ENCODE data around the gene FXYD3.
A peak's percentile ranks its signal among the peaks of the same experiment; 100 is the strongest.
"Not testable (repeated sequence)": the region's sequence is repeated elsewhere in the genome, so short reads cannot be mapped to it uniquely, and the experiment has no call there.

FXYD3 gene

GRCh38 chr19:35129724-35130274 lies 14.2 kb downstream of the FXYD3 start:
- not testable (repeated sequence) for H3K9me3 ChIP-seq (ENCODE audit: control insufficient read depth in 1 of 2, low read length in 2 of 2); H3K4me3 ChIP-seq (ENCODE audit: low read depth in 1 of 2, low read length in 2 of 2); H3K27ac ChIP-seq (ENCODE audit: low read length); H3K4me1 ChIP-seq (ENCODE audit: control insufficient read depth in 1 of 2, insufficient read depth in 2 of 2, low read length in 2 of 2); H3K27me3 ChIP-seq (ENCODE audit: low read depth, low read length); H3K36me3 ChIP-seq (ENCODE audit: control insufficient read depth in 1 of 2, insufficient read depth in 2 of 2, low read length in 2 of 2)

GRCh38 chr19:35130761-35131720 lies 15.4 kb downstream of the FXYD3 start:
- Histone ChIP-seq H3K36me3 (ENCODE audit: control insufficient read depth in 1 of 2, insufficient read depth in 2 of 2, low read length in 2 of 2) (peaks cover 0 to 5% of the 10 kb centered on the region in 2 donors), H3K9me3 (ENCODE audit: control insufficient read depth in 1 of 2, low read length in 2 of 2) (no peaks in the 10 kb centered on the region), H3K27ac (ENCODE audit: low read length) (no peak overlapping the region), H3K4me3 (ENCODE audit: low read depth in 1 of 2, low read length in 2 of 2) (no peak overlapping the region), H3K4me1 (ENCODE audit: control insufficient read depth in 1 of 2, insufficient read depth in 2 of 2, low read length in 2 of 2) (peaks cover 0 to 9% of the 10 kb centered on the region in 2 donors), H3K27me3 (ENCODE audit: low read depth, low read length) (no peaks in the 10 kb centered on the region)

DNA sequence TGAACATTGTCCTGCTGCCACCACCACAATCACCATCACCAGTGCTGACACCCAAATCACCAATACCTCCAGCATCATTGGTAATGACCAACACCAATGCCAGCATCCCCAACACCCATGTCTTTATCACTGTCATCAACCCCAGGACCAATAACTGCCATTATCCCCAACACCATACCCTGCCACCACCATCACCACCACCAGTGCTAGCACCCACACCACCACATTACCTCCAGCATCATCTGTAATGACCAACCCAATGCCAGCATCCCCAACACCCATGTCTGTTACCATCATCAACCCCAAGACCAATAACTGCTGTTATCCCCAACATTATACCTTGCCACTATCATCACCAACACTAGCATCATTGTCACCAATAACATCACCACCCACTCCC lies 16.6 kb downstream of the FXYD3 start:
- Histone ChIP-seq H3K4me3 (ENCODE audit: low read depth in 1 of 2, low read length in 2 of 2) (peak overlapping the region in 1 of 2 donors; percentile 38), H3K4me1 (ENCODE audit: control insufficient read depth in 1 of 2, insufficient read depth in 2 of 2, low read length in 2 of 2) (peaks cover 0 to 9% of the 10 kb centered on the region in 2 donors), H3K36me3 (ENCODE audit: control insufficient read depth in 1 of 2, insufficient read depth in 2 of 2, low read length in 2 of 2) (peaks cover 0 to 5% of the 10 kb centered on the region in 2 donors), H3K27me3 (ENCODE audit: low read depth, low read length) (peaks cover 5% of the 10 kb centered on the region), H3K9me3 (ENCODE audit: control insufficient read depth in 1 of 2, low read length in 2 of 2) (no peaks in the 10 kb centered on the region), H3K27ac (ENCODE audit: low read length) (no peak overlapping the region)

- H3K9me3 ChIP-seq (ENCODE audit: control insufficient read depth in 1 of 2, low read length in 2 of 2), result no peaks in the 10 kb centered on the region
- no peak overlapping the region for H3K27ac ChIP-seq (ENCODE audit: low read length)
- H3K27me3 ChIP-seq (ENCODE audit: low read depth, low read length), result peaks cover 5% of the 10 kb centered on the region
- peaks cover 0 to 9% of the 10 kb centered on the region in 2 donors for H3K4me1 ChIP-seq (ENCODE audit: control insufficient read depth in 1 of 2, insufficient read depth in 2 of 2, low read length in 2 of 2)
- H3K36me3 ChIP-seq (ENCODE audit: control insufficient read depth in 1 of 2, insufficient read depth in 2 of 2, low read length in 2 of 2), result peaks cover 0 to 5% of the 10 kb centered on the region in 2 donors
- H3K4me3 ChIP-seq (ENCODE audit: low read depth in 1 of 2, low read length in 2 of 2), result peak overlapping the region in 1 of 2 donors; percentile 38
Observed at GRCh38 chr19:35133826-35134225, 18.2 kb downstream of the FXYD3 start.

DNA sequence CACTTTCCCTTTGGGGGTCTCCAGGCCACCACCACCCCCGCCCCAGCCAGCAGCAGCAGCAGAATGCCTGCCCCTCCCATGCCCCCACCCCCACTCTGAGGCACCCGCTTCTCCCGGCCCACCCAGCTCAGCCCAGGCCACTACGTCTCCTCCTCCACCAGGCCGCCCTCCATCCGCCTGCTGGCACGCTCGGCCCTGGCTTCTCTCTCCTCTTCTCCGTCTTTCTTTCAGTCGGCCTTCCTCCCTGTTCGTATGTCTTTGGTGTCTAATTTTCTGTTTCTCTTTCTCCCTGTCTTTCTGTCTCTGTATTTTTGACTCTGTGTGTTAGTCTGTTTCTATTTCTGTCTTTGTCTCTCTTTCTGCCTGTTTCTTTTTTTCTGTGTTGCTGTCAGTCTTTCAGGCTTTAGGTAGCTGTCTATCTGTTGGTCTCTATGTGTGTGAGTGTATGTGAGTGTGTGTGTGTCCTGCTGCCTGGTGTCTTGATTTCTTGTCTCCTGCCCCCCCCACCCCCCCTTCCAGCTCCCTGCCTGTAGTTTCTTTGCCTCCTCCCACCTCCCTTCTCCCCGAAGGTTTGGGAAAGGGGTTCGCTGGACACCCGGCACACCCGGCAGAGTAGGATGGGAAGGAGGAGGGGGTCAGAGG lies 19.1 kb downstream of the FXYD3 start, which contains the start of gene LGI4:
LGI4 (minus strand) TSS at position 459 of the 642 bp plus-strand sequence; CDS start at position 80, 379 bp downstream.
- Histone ChIP-seq H3K9me3 (ENCODE audit: control insufficient read depth in 1 of 2, low read length in 2 of 2) (no peaks in the 10 kb centered on the region), H3K4me3 (ENCODE audit: low read depth in 1 of 2, low read length in 2 of 2) (peak within 1 kb of the TSS in 1 of 2 donors; percentile 39), H3K27ac (ENCODE audit: low read length) (no peak within 1 kb of the TSS), H3K27me3 (ENCODE audit: low read depth, low read length) (peaks cover 5% of the 10 kb centered on the region), H3K36me3 (ENCODE audit: control insufficient read depth in 1 of 2, insufficient read depth in 2 of 2, low read length in 2 of 2) (peaks cover 0 to 5% of the 10 kb centered on the region in 2 donors), H3K4me1 (ENCODE audit: control insufficient read depth in 1 of 2, insufficient read depth in 2 of 2, low read length in 2 of 2) (peaks cover 0 to 9% of the 10 kb centered on the region in 2 donors)

- Histone ChIP-seq H3K9me3 (ENCODE audit: control insufficient read depth in 1 of 2, low read length in 2 of 2) (no peaks in the 10 kb centered on the region), H3K27ac (ENCODE audit: low read length) (no peak overlapping the region), H3K36me3 (ENCODE audit: control insufficient read depth in 1 of 2, insufficient read depth in 2 of 2, low read length in 2 of 2) (peaks cover 0 to 5% of the 10 kb centered on the region in 2 donors), H3K27me3 (ENCODE audit: low read depth, low read length) (peaks cover 5% of the 10 kb centered on the region), H3K4me3 (ENCODE audit: low read depth in 1 of 2, low read length in 2 of 2) (peak overlapping the region in 1 of 2 donors; percentile 39), H3K4me1 (ENCODE audit: control insufficient read depth in 1 of 2, insufficient read depth in 2 of 2, low read length in 2 of 2) (peaks cover 0 to 9% of the 10 kb centered on the region in 2 donors)
Observed at GRCh38 chr19:35135389-35135909, 19.8 kb downstream of the FXYD3 start.

DNA sequence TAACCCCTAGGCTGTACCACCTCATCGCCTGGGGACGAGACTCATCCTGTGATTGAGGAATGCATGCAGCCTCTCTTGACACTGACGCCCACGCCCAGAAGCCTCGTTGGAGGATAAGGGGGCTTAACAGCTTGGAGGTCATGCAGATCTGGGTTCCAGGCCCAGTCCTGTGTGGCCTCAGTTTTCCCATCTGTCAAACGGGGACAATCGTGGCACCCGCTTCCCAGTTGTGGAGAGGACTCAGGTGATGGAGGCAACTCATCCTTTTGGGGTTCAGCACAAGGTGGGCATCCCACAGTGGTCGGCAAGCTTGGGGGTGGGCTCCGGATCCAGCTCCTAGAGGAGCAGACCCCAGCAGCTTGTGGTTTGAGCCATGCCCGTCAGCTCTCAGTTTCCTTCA lies 20.6 kb downstream of the FXYD3 start:
- peaks cover 5% of the 10 kb centered on the region for H3K27me3 ChIP-seq (ENCODE audit: low read depth, low read length)
- no peaks in the 10 kb centered on the region for H3K9me3 ChIP-seq (ENCODE audit: control insufficient read depth in 1 of 2, low read length in 2 of 2)
- H3K36me3 ChIP-seq (ENCODE audit: control insufficient read depth in 1 of 2, insufficient read depth in 2 of 2, low read length in 2 of 2), result peaks cover 0 to 5% of the 10 kb centered on the region in 2 donors
- no peak overlapping the region for H3K4me3 ChIP-seq (ENCODE audit: low read depth in 1 of 2, low read length in 2 of 2)
- H3K27ac ChIP-seq (ENCODE audit: low read length), result no peak overlapping the region
- H3K4me1 ChIP-seq (ENCODE audit: control insufficient read depth in 1 of 2, insufficient read depth in 2 of 2, low read length in 2 of 2), result peaks cover 0 to 9% of the 10 kb centered on the region in 2 donors

DNA sequence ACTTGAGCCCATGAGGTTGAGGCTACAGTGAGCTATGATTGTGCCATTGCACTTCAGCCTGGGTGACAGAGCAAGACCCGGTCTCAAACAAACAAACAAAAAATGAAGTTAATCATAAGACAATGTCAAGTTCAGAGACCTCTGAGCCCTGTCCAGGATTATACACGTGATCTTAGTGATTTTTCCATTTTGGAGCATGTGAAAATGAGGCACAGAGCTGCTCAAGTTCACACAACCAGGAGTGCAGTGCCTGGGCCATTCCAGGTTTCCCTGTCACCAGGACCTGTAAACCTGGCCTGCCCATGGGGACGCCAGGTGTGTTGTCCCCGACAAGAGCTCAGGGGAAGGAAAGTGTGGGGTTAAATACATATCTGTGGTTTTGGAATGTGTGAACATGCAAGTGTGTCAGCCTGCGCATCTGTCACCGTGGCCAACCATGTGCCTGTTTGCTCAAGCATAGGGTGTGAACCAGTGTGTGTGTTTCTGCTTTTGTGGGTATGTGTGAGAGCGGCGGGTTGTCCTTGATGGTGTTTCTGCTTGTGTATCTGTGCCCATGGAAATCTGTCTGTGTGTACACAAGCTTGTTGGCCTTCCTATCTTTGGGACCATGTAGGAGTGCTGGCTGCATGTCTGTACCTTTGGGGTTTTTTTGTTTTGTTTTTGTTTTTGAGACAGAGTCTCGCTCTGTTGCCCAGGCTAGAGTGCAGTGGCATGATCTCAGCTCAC lies 21.5 kb downstream of the FXYD3 start:
- Histone ChIP-seq H3K4me1 (ENCODE audit: control insufficient read depth in 1 of 2, insufficient read depth in 2 of 2, low read length in 2 of 2) (peaks cover 4 to 18% of the 10 kb centered on the region in 2 donors), H3K36me3 (ENCODE audit: control insufficient read depth in 1 of 2, insufficient read depth in 2 of 2, low read length in 2 of 2) (no peaks in the 10 kb centered on the region), H3K4me3 (ENCODE audit: low read depth in 1 of 2, low read length in 2 of 2) (no peak overlapping the region), H3K27ac (ENCODE audit: low read length) (no peak overlapping the region), H3K9me3 (ENCODE audit: control insufficient read depth in 1 of 2, low read length in 2 of 2) (no peaks in the 10 kb centered on the region), H3K27me3 (ENCODE audit: low read depth, low read length) (peaks cover 7% of the 10 kb centered on the region)

GRCh38 chr19:35138305-35138892 lies 22.8 kb downstream of the FXYD3 start, which contains the start of gene FXYD1:
TSS of gene FXYD1 (plus strand) at chr19:35138824. CDS start at chr19:35140080, 1,256 bp downstream.
- Histone ChIP-seq H3K27me3 (ENCODE audit: low read depth, low read length) (peaks cover 12% of the 10 kb centered on the region), H3K27ac (ENCODE audit: low read length) (peak within 1 kb of the TSS; percentile 35), H3K4me1 (ENCODE audit: control insufficient read depth in 1 of 2, insufficient read depth in 2 of 2, low read length in 2 of 2) (peaks cover 7 to 25% of the 10 kb centered on the region in 2 donors), H3K36me3 (ENCODE audit: control insufficient read depth in 1 of 2, insufficient read depth in 2 of 2, low read length in 2 of 2) (no peaks in the 10 kb centered on the region), H3K4me3 (ENCODE audit: low read depth in 1 of 2, low read length in 2 of 2) (peak within 1 kb of the TSS; percentile 48 to 57), H3K9me3 (ENCODE audit: control insufficient read depth in 1 of 2, low read length in 2 of 2) (no peaks in the 10 kb centered on the region)

- Histone ChIP-seq H3K4me3 (ENCODE audit: low read depth in 1 of 2, low read length in 2 of 2) (peak overlapping the region; percentile 8 to 57), H3K27me3 (ENCODE audit: low read depth, low read length) (peaks cover 15% of the 10 kb centered on the region), H3K4me1 (ENCODE audit: control insufficient read depth in 1 of 2, insufficient read depth in 2 of 2, low read length in 2 of 2) (peaks cover 7 to 21% of the 10 kb centered on the region in 2 donors), H3K9me3 (ENCODE audit: control insufficient read depth in 1 of 2, low read length in 2 of 2) (no peaks in the 10 kb centered on the region), H3K27ac (ENCODE audit: low read length) (peak overlapping the region; percentile 35), H3K36me3 (ENCODE audit: control insufficient read depth in 1 of 2, insufficient read depth in 2 of 2, low read length in 2 of 2) (no peaks in the 10 kb centered on the region)
Observed at GRCh38 chr19:35140207-35140961, 24.8 kb downstream of the FXYD3 start.
